Measurements from ENCODE around the gene CARD11. TPM values are rescaled to one million over a fixed set of nuclear protein-coding genes. Genes with fewer than 3 reads are reported as not detected.
A peak's percentile ranks its signal among the peaks of the same experiment; 100 is the strongest.

CARD11 gene
- total RNA-seq, 1 donor from 2014 or later, result 74.1 TPM

GRCh38 chr7:2984091-2984490 is 59.6 kb downstream of the CARD11 start:
- intact Hi-C loops (cut with micrococcal nuclease), result no loop called here
- H3K4me1 Mint-ChIP-seq (ENCODE audit: low read depth), result peaks cover 46% of the 10 kb centered on the region
- H3K9me3 Mint-ChIP-seq, result peaks cover 8% of the 10 kb centered on the region
- H3K36me3 Mint-ChIP-seq (ENCODE audit: low read depth), result peaks cover 61% of the 10 kb centered on the region
- DNase-seq (ENCODE audit: low spot score), result no peak
- H3K4me3 Mint-ChIP-seq (ENCODE audit: low read depth), result no peak overlapping the region
- H3K27ac Mint-ChIP-seq, result peak overlapping the region; percentile 38
- no peaks in the 10 kb centered on the region for H3K27me3 Mint-ChIP-seq (ENCODE audit: low read depth)

- H3K36me3 Mint-ChIP-seq (ENCODE audit: low read depth), result peaks cover 64% of the 10 kb centered on the region
- H3K27me3 Mint-ChIP-seq (ENCODE audit: low read depth), result no peaks in the 10 kb centered on the region
- peak overlapping the region; percentile 38 for H3K27ac Mint-ChIP-seq
- peaks cover 51% of the 10 kb centered on the region for H3K4me1 Mint-ChIP-seq (ENCODE audit: low read depth)
- H3K9me3 Mint-ChIP-seq, result peaks cover 6% of the 10 kb centered on the region
- no peak overlapping the region for H3K4me3 Mint-ChIP-seq (ENCODE audit: low read depth)
- intact Hi-C loops (cut with micrococcal nuclease), result no loop called here
- no peak for DNase-seq (ENCODE audit: low spot score)
Measured at GRCh38 chr7:2983586-2983985, 60.1 kb downstream of the CARD11 start.

DNA sequence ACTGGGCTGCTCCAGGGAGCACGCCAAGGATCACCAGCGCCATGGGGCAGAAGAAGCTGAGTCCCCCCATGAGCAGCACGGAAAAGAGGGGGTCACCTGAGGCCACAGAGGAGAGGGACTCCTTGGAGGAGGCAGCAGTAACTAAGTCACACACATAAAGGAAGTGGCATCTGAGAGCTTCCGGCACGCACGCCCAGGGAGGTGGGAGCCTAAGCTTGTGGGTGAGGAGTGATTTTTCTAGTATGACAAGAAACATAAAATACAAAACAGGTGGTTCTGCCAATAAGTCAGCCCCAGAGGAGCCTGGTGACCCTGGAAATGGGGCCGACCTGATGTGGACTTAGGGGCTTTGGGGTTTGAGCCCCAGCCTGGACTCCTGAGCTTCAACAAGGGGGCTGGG is 60.8 kb downstream of the CARD11 start:
- DNase-seq (ENCODE audit: low spot score), result peak; percentile 43
- H3K9me3 Mint-ChIP-seq, result no peaks in the 10 kb centered on the region
- no peaks in the 10 kb centered on the region for H3K27me3 Mint-ChIP-seq (ENCODE audit: low read depth)
- H3K4me3 Mint-ChIP-seq (ENCODE audit: low read depth), result no peak overlapping the region
- peaks cover 62% of the 10 kb centered on the region for H3K36me3 Mint-ChIP-seq (ENCODE audit: low read depth)
- H3K4me1 Mint-ChIP-seq (ENCODE audit: low read depth), result peaks cover 54% of the 10 kb centered on the region
- peak overlapping the region; percentile 58 for H3K27ac Mint-ChIP-seq
- intact Hi-C loops (cut with micrococcal nuclease), result no loop called here

DNA sequence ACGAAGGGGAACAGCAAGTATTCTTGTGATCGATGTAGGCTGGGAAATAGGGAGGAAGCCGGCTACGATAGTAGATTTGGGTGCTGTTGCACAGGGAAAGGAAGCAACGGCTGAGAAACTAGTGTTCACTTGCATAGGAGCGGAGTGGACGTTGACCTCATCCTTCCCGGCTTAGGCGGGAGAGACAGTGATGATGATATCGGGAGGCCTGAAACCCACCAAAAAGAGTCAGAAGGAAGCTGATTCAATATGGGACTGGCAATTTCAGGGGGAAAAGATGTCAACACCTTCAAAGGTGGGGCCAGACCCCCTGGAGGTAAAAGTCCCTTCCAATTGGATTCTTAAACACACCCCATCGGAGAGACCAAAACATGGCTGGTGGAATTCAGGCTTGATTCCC is 61.3 kb downstream of the CARD11 start:
- H3K27me3 Mint-ChIP-seq (ENCODE audit: low read depth), result no peaks in the 10 kb centered on the region
- DNase-seq (ENCODE audit: low spot score), result no peak
- peaks cover 63% of the 10 kb centered on the region for H3K36me3 Mint-ChIP-seq (ENCODE audit: low read depth)
- peaks cover 54% of the 10 kb centered on the region for H3K4me1 Mint-ChIP-seq (ENCODE audit: low read depth)
- no peaks in the 10 kb centered on the region for H3K9me3 Mint-ChIP-seq
- H3K4me3 Mint-ChIP-seq (ENCODE audit: low read depth), result no peak overlapping the region
- H3K27ac Mint-ChIP-seq, result peak overlapping the region; percentile 58
- intact Hi-C loops (cut with micrococcal nuclease), result no loop called here

DNA sequence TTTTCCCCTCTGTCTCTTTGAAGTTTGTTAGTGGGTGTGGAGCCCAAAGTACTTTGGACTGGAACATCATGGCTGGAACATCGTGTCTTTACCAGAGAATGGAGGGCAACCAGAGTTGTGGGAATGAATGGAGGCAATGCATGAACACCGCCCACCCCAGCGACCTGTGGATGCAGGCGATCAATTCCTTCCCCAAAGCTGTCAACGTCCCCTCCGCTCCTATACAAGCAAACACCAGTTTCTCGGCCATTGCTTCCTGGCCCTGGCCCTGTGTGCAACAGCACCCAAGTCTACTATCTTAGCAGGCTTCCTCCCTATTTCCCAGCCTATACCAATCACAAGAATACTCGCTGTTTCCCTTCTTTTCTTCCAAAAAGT is 62.6 kb downstream of the CARD11 start:
- H3K36me3 Mint-ChIP-seq (ENCODE audit: low read depth), result peaks cover 60% of the 10 kb centered on the region
- no peaks in the 10 kb centered on the region for H3K27me3 Mint-ChIP-seq (ENCODE audit: low read depth)
- DNase-seq (ENCODE audit: low spot score), result no peak
- H3K9me3 Mint-ChIP-seq, result no peaks in the 10 kb centered on the region
- no peak overlapping the region for H3K4me3 Mint-ChIP-seq (ENCODE audit: low read depth)
- H3K4me1 Mint-ChIP-seq (ENCODE audit: low read depth), result peaks cover 54% of the 10 kb centered on the region
- intact Hi-C loops (cut with micrococcal nuclease), result no loop called here
- no peak overlapping the region for H3K27ac Mint-ChIP-seq

GRCh38 chr7:2980401-2981102 is 63.1 kb downstream of the CARD11 start:
- no peak overlapping the region for H3K4me3 Mint-ChIP-seq (ENCODE audit: low read depth)
- H3K9me3 Mint-ChIP-seq, result no peaks in the 10 kb centered on the region
- intact Hi-C loops (cut with micrococcal nuclease), result no loop called here
- H3K36me3 Mint-ChIP-seq (ENCODE audit: low read depth), result peaks cover 60% of the 10 kb centered on the region
- H3K27me3 Mint-ChIP-seq (ENCODE audit: low read depth), result no peaks in the 10 kb centered on the region
- no peak for DNase-seq (ENCODE audit: low spot score)
- H3K27ac Mint-ChIP-seq, result no peak overlapping the region
- H3K4me1 Mint-ChIP-seq (ENCODE audit: low read depth), result peaks cover 54% of the 10 kb centered on the region

GRCh38 chr7:2979951-2980350 is 63.7 kb downstream of the CARD11 start:
- intact Hi-C loops (cut with micrococcal nuclease), result loop anchor here (2.0 to 5.0 kb wide), 3 partner anchors 23 to 82 kb away; partner anchors contain the start of gene CARD11

GRCh38 chr7:2979201-2979631 is 64.5 kb downstream of the CARD11 start:
- peaks cover 61% of the 10 kb centered on the region for H3K36me3 Mint-ChIP-seq (ENCODE audit: low read depth)
- no peak for DNase-seq (ENCODE audit: low spot score)
- no peaks in the 10 kb centered on the region for H3K9me3 Mint-ChIP-seq
- intact Hi-C loops (cut with micrococcal nuclease), result loop anchor here (2.0 to 5.0 kb wide), 3 partner anchors 22 to 83 kb away; partner anchors contain the start of gene CARD11
- no peaks in the 10 kb centered on the region for H3K27me3 Mint-ChIP-seq (ENCODE audit: low read depth)
- peak overlapping the region; percentile 51 for H3K4me3 Mint-ChIP-seq (ENCODE audit: low read depth)
- H3K4me1 Mint-ChIP-seq (ENCODE audit: low read depth), result peaks cover 50% of the 10 kb centered on the region
- H3K27ac Mint-ChIP-seq, result peak overlapping the region; percentile 58

More at GRCh38 chr7:2979951-2980350, 63.7 kb downstream of the CARD11 start:
- Mint-ChIP-seq H3K36me3 (ENCODE audit: low read depth) (peaks cover 60% of the 10 kb centered on the region), H3K4me1 (ENCODE audit: low read depth) (peaks cover 52% of the 10 kb centered on the region), H3K27ac (peak overlapping the region; percentile 21), H3K27me3 (ENCODE audit: low read depth) (no peaks in the 10 kb centered on the region), H3K4me3 (ENCODE audit: low read depth) (no peak overlapping the region), H3K9me3 (no peaks in the 10 kb centered on the region)
- no peak for DNase-seq (ENCODE audit: low spot score)

GRCh38 chr7:2978408-2978807 is 65.3 kb downstream of the CARD11 start:
- Mint-ChIP-seq H3K27me3 (ENCODE audit: low read depth) (no peaks in the 10 kb centered on the region), H3K4me1 (ENCODE audit: low read depth) (peaks cover 44% of the 10 kb centered on the region), H3K27ac (peak overlapping the region; percentile 58), H3K36me3 (ENCODE audit: low read depth) (peaks cover 62% of the 10 kb centered on the region), H3K4me3 (ENCODE audit: low read depth) (peak overlapping the region; percentile 51), H3K9me3 (no peaks in the 10 kb centered on the region)
- intact Hi-C loops (cut with micrococcal nuclease), result loop anchor here (2.0 to 5.0 kb wide), 3 partner anchors 22 to 84 kb away; partner anchors contain the start of gene CARD11
- DNase-seq (ENCODE audit: low spot score), result peak; percentile 59

DNA sequence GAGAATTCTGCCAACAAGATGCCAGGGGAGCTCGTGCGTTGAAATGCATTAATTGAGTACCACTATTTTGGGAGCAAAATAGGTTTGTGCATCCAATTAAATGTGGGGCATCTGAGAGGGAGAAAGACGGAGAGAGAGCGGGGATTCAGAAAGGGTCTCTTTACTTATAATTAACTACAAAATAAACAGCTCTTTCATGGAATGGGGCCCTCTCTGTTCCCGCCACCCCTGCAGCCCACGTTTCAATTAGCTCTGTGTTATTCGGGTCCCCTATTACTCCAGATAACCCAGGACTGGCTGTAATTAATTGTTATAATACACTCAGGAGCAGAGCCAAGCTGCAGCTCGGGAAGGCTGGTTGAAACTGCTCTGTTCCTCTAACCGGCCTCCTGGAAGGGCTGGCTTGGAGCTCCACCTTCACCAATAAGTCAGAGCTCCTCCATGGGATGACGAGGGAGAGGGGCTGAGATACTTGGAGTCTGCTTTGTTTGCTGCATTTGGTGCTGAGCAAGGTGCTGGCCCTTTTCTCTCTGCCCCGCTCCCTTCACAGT is 67.8 kb downstream of the CARD11 start:
- H3K36me3 Mint-ChIP-seq (ENCODE audit: low read depth), result peaks cover 57% of the 10 kb centered on the region

GRCh38 chr7:2974093-2974819 is 69.4 kb downstream of the CARD11 start:
- Mint-ChIP-seq H3K4me1 (ENCODE audit: low read depth) (peaks cover 21% of the 10 kb centered on the region), H3K27me3 (ENCODE audit: low read depth) (no peaks in the 10 kb centered on the region), H3K4me3 (ENCODE audit: low read depth) (no peak overlapping the region), H3K9me3 (no peaks in the 10 kb centered on the region), H3K27ac (no peak overlapping the region), H3K36me3 (ENCODE audit: low read depth) (peaks cover 49% of the 10 kb centered on the region)
- intact Hi-C loops (cut with micrococcal nuclease), result no loop called here
- DNase-seq (ENCODE audit: low spot score), result no peak

More for the DNA sequence above, 67.8 kb downstream of the CARD11 start:
- H3K27ac Mint-ChIP-seq, result no peak overlapping the region
- intact Hi-C loops (cut with micrococcal nuclease), result loop anchor here (5.0 kb wide), 2 partner anchors 66 to 86 kb away; partner anchors contain the start of gene CARD11
- no peaks in the 10 kb centered on the region for H3K27me3 Mint-ChIP-seq (ENCODE audit: low read depth)
- H3K4me1 Mint-ChIP-seq (ENCODE audit: low read depth), result peaks cover 28% of the 10 kb centered on the region
- no peak overlapping the region for H3K4me3 Mint-ChIP-seq (ENCODE audit: low read depth)
- no peaks in the 10 kb centered on the region for H3K9me3 Mint-ChIP-seq
- DNase-seq (ENCODE audit: low spot score), result no peak

DNA sequence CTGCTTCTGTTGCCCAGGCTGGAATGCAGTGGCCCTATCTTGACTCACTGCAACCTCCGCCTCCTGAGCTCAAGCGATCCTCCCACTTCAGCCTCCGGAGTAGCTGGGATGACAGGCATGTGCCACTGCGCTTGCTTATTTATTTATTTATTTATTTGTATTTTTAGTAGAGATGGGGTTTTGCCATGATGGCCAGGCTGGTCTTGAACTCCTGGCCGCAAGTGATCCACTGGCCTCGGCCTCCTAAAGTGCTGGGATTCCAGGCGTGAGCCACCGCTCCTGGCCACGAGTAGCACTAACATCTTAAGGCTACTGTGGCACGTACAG is 70.9 kb downstream of the CARD11 start:
- Mint-ChIP-seq H3K36me3 (ENCODE audit: low read depth) (peaks cover 38% of the 10 kb centered on the region), H3K4me3 (ENCODE audit: low read depth) (no peak overlapping the region), H3K27ac (no peak overlapping the region), H3K9me3 (no peaks in the 10 kb centered on the region), H3K27me3 (ENCODE audit: low read depth) (no peaks in the 10 kb centered on the region), H3K4me1 (ENCODE audit: low read depth) (peaks cover 10% of the 10 kb centered on the region)
- DNase-seq (ENCODE audit: low spot score), result no peak
- intact Hi-C loops (cut with micrococcal nuclease), result no loop called here

All from activated T-helper 2 cell treated with anti-CD3 and anti-CD28 coated beads, Interferon-gamma antibody, Interleukin-2, Interleukin-4, amounts not matched to agents 10 μg/mL and 5 μg/mL and 100 μg/mL, durations not matched to agents 14 hours and 24 hours and 36 hours (primary cell).